Endothelial cell of umbilical vein (primary cell): ENCODE measurements around the gene ATOSA. TPM values are rescaled to one million over a fixed set of nuclear protein-coding genes. Genes with fewer than 3 reads are reported as not detected.

ENCODE experiments used
- BruUV-seq: library from RNA; stranded (reverse); fragments of 400-500 nt; replicated peaks from 2 replicates; lab custom pipeline; 2021; lab: Mats Ljungman, UMichigan
- CTCF ChIA-PET: fragments of 300-600, 350-600 bp; sonication (Branson Sonifier 250); formaldehyde crosslinking; loops from one replicate; lab custom pipeline; 2021; ENCODE audit warnings: antibody characterized with exemption, inconsistent platforms; lab: Charles Lee
- POLR2A ChIA-PET: fragments of 300-600, 350-600 bp; sonication (Branson Sonifier 250); formaldehyde crosslinking; loops from one replicate; lab custom pipeline; 2021; ENCODE audit warnings: antibody characterized with exemption, inconsistent platforms; lab: Charles Lee
- DNase-seq: peaks from one replicate; pipeline ENCODE4 v3.0.0-alpha.2; 2011; ENCODE audit warnings: low read depth, low spot score
- FAIRE-seq: peaks from 2 replicates; lab custom pipeline; 2011; peaks lifted over from hg19 to GRCh38; lab: Jason Lieb, UNC
- H2AFZ ChIP-seq: 2 replicates; pipeline ENCODE4 v1.6.0; 2012; ENCODE audit warnings: low read depth, low read length, control low read depth, inconsistent platforms
- H3K27ac ChIP-seq: 2 replicates; pipeline ENCODE4 v1.5.1; 2011; ENCODE audit warnings: low read depth, mild to moderate bottlenecking, control low read depth, low read length, moderate library complexity; ENCODE audit not compliant: insufficient read depth
- H3K27me3 ChIP-seq, 2 experiments: 2 replicates each; pipeline versions ENCODE4 v1.6.0 to v1.6.1; 2011; ENCODE audit warnings: low read length in 2 of 2, mixed read lengths in 1 of 2; ENCODE audit not compliant: control insufficient read depth in 2 of 2, insufficient read depth in 2 of 2
- H3K36me3 ChIP-seq, 2 experiments: 2 replicates in 1 of 2; 3 replicates in 1 of 2; pipeline ENCODE4 v1.5.1; 2011; ENCODE audit warnings: low read length in 2 of 2, mild to moderate bottlenecking in 1 of 2, moderate library complexity in 1 of 2; ENCODE audit not compliant: control insufficient read depth in 2 of 2, insufficient read depth in 2 of 2; ENCODE audit errors: extremely low read depth in 1 of 2
- H3K4me1 ChIP-seq: 3 replicates; pipeline ENCODE4 v1.5.1; 2011; ENCODE audit warnings: mild to moderate bottlenecking, low read length; ENCODE audit not compliant: control insufficient read depth, insufficient read depth; ENCODE audit errors: extremely low read depth
- H3K4me2 ChIP-seq: 2 replicates; pipeline ENCODE4 v1.6.1; 2011; ENCODE audit warnings: low read length, control low read depth, mixed read lengths; ENCODE audit not compliant: insufficient read depth
- H3K4me3 ChIP-seq, 3 experiments: fragments of 200-600 bp in 1 of 3; sonication (generic), shearing (Covaris generic) in 1 of 3; replicated peaks in 1 of 3; 2 replicates each; pipeline ENCODE4 v1.5.1; 2011 to 2016; ENCODE audit warnings: control low read depth in 3 of 3, low read length in 3 of 3, mild to moderate bottlenecking in 2 of 3, inconsistent platforms in 1 of 3, low read depth in 1 of 3, moderate library complexity in 1 of 3; ENCODE audit not compliant: insufficient read depth in 1 of 3
- H3K79me2 ChIP-seq: 2 replicates; pipeline ENCODE4 v1.6.0; 2012; ENCODE audit warnings: low read length, inconsistent platforms; ENCODE audit not compliant: control insufficient read depth, insufficient read depth
- H3K9ac ChIP-seq: replicated peaks from 2 replicates; pipeline ENCODE3; 2011; ENCODE audit warnings: low read length, control low read depth; ENCODE audit not compliant: insufficient read depth; ENCODE audit errors: extremely low read depth
- H3K9me1 ChIP-seq: replicated peaks from 3 replicates; pipeline ENCODE4 v1.6.0; 2011; ENCODE audit warnings: mild to moderate bottlenecking, low read length; ENCODE audit not compliant: control insufficient read depth, insufficient read depth; ENCODE audit errors: extremely low read depth
- H3K9me3 ChIP-seq: replicated peaks from 2 replicates; pipeline ENCODE4 v1.5.1; 2012; ENCODE audit warnings: low read length, inconsistent platforms; ENCODE audit not compliant: control insufficient read depth, insufficient read depth
- H4K20me1 ChIP-seq: replicated peaks from 2 replicates; pipeline ENCODE3; 2011; ENCODE audit warnings: mild to moderate bottlenecking, low read length; ENCODE audit not compliant: control insufficient read depth, insufficient read depth; ENCODE audit errors: extremely low read depth
- CTCF ChIP-seq, 2 donors: IDR thresholded peaks; 1 replicate in 1 of 2; 2 replicates in 1 of 2; pipeline ENCODE4 v1.5.1; 2011; ENCODE audit warnings: low read length in 2 of 2, mild to moderate bottlenecking in 2 of 2, moderate library complexity in 2 of 2, control low read depth in 1 of 2, inconsistent platforms in 1 of 2, low read depth in 1 of 2; ENCODE audit not compliant: insufficient read depth in 1 of 2; ENCODE audit errors: extremely low read depth in 1 of 2
- EZH2 ChIP-seq: IDR thresholded peaks from 2 replicates; pipeline ENCODE4 v1.6.1; 2012; ENCODE audit warnings: borderline replicate concordance, low read depth, mild to moderate bottlenecking, moderate library complexity, low read length, inconsistent platforms; ENCODE audit not compliant: severe bottlenecking
- FOS ChIP-seq: IDR thresholded peaks from 2 replicates; pipeline ENCODE4 v1.6.1; 2011; ENCODE audit warnings: mild to moderate bottlenecking, low read length, moderate library complexity, borderline replicate concordance; ENCODE audit not compliant: insufficient read depth
- GATA2 ChIP-seq: IDR thresholded peaks from 2 replicates; pipeline ENCODE4 v1.7.0; 2011; ENCODE audit warnings: low read depth, mild to moderate bottlenecking, moderate library complexity, mixed read lengths, low read length; ENCODE audit not compliant: insufficient read length, insufficient read depth
- JUN ChIP-seq: IDR thresholded peaks from 2 replicates; pipeline ENCODE4 v1.6.1; 2011; ENCODE audit warnings: borderline replicate concordance, low read depth; ENCODE audit not compliant: insufficient read length, insufficient read depth
- MAX ChIP-seq: IDR thresholded peaks from 2 replicates; pipeline ENCODE4 v1.6.1; 2011; ENCODE audit not compliant: insufficient read depth, insufficient read length
- MYC ChIP-seq: IDR thresholded peaks from one replicate; pipeline ENCODE4 v1.6.1; 2011; ENCODE audit warnings: mild to moderate bottlenecking, low read depth, low read length
- POLR2A ChIP-seq: IDR thresholded peaks from 2 replicates; pipeline ENCODE4 v1.6.1; 2012; ENCODE audit warnings: low read depth, mild to moderate bottlenecking, control low read depth, low read length
- POLR2AphosphoS5 ChIP-seq: IDR thresholded peaks from 2 replicates; pipeline ENCODE4 v1.6.1; 2012; ENCODE audit warnings: low read depth, mild to moderate bottlenecking, control low read depth, low read length, moderate library complexity; ENCODE audit not compliant: insufficient read depth
- dilution Hi-C: fragments of 300-500 bp; cut with MboI; formaldehyde crosslinking; loops from one replicate; pipeline ENCODE4 v1.15.0; 2019; ENCODE audit warnings: low sequenced_read_pairs; ENCODE audit not compliant: extremely low pct_ligation_motif_present
- intact Hi-C: fragments of 100-400 bp; cut with micrococcal nuclease; formaldehyde crosslinking; loops from one replicate; pipeline ENCODE4 v1.10.0; 2022
- polyA plus RNA-seq, 4 experiments: library from polyadenylated mRNA; depleted of rRNA in 3 of 4; stranded (reverse) in 3 of 4; unstranded in 1 of 4; fragments of >200 nt; gene quantifications; 2 replicates each; pipeline versions ENCODE4 v1.2.1 to v1.2.3, GENCODE V29; 2011 to 2012; ENCODE audit warnings: missing spikeins in 1 of 4
- total RNA-seq: library from RNA; stranded (reverse); gene quantifications from 2 replicates; pipeline ENCODE4 v1.2.3, GENCODE V29; 2021

Gene ATOSA
- total and polyA plus RNA-seq, 2 donors (not counting 3 experiments of a cell fraction or from before 2014, with no cell fraction given), result 19.4 to 41.1 TPM

GRCh38 chr15:52702390-52702789 lies 23.2 kb upstream of the ATOSA start:
- no peak for TF ChIP-seq EZH2
- TF ChIP-seq POLR2A, result no peak
- no peak for TF ChIP-seq MYC
- TF ChIP-seq CTCF (IDR thresholded peaks at IDR 0.05; ENCODE audit: extremely low read depth in 1 of 2, insufficient read depth in 1 of 2, low read depth in 1 of 2, low read length in 2 of 2), result no peak
- TF ChIP-seq POLR2AphosphoS5, result no peak
- no peak for TF ChIP-seq GATA2
- no peak for TF ChIP-seq JUN
- no peak for TF ChIP-seq FOS
- TF ChIP-seq MAX, result no peak
- no peak for DNase-seq
- dilution Hi-C loops, result no loop called here
- no TSS peak for BruUV-seq
- Histone ChIP-seq H3K4me3 (no peak overlapping the region), H3K79me2 (no peaks in the 10 kb centered on the region), H3K4me1 (no peaks in the 10 kb centered on the region), H3K36me3 (no peaks in the 10 kb centered on the region), H3K4me2 (no peak overlapping the region), H4K20me1 (no peaks in the 10 kb centered on the region), H3K9me3 (no peaks in the 10 kb centered on the region), H3K27ac (no peak overlapping the region), H3K9ac (no peak overlapping the region), H3K27me3 (peaks cover 5 to 9% of the 10 kb centered on the region in 2 experiments), H3K9me1 (no peaks in the 10 kb centered on the region), H2AFZ (no peak overlapping the region)
- intact Hi-C loops, result no loop called here
- POLR2A ChIA-PET, result no interaction called here
- CTCF ChIA-PET, result no interaction called here
- no peak for FAIRE-seq
